Uterus (tissue), 4 donors: ENCODE measurements around the gene TOGARAM2. TPM values are rescaled to one million over a fixed set of nuclear protein-coding genes. Genes with fewer than 3 reads are reported as not detected.

Experiments used
- DNase-seq, 2 donors: peaks; one replicate each; pipeline ENCODE4 v3.0.0-alpha.2; 2019 to 2020
- H3K27ac ChIP-seq, 2 donors: fragments of 200-600 bp; sonication (generic); 1 replicate in 1 of 2; 2 replicates in 1 of 2; pipeline ENCODE4 v1.5.1; 2016 to 2018
- H3K27me3 ChIP-seq, 2 donors: fragments of 200-600 bp; sonication (generic); one replicate each; pipeline ENCODE4 v1.5.1; 2018 to 2019; ENCODE audit warnings: control low read depth in 1 of 2
- H3K36me3 ChIP-seq, 2 donors: fragments of 200-600 bp; sonication (generic); one replicate each; pipeline ENCODE4 v1.5.1; 2019; ENCODE audit warnings: control low read depth in 1 of 2
- H3K4me1 ChIP-seq, 2 donors: fragments of 200-600 bp; sonication (generic); one replicate each; pipeline ENCODE4 v1.5.1; 2018 to 2019; ENCODE audit warnings: control low read depth in 1 of 2
- H3K4me3 ChIP-seq, 2 donors: fragments of 200-600 bp; sonication (generic); 1 replicate in 1 of 2; 2 replicates in 1 of 2; pipeline ENCODE4 v1.5.1; 2018 to 2019; ENCODE audit warnings: mild to moderate bottlenecking in 1 of 2
- H3K9me3 ChIP-seq, 2 donors: fragments of 200-600 bp; sonication (generic); one replicate each; pipeline ENCODE4 v1.5.1; 2019; ENCODE audit warnings: control low read depth in 1 of 2
- CTCF ChIP-seq, 4 experiments: fragments of 200-600 bp in 2 of 4; fragments of 450-650 bp in 2 of 4; sonication (generic) in 2 of 4; IDR thresholded peaks; one replicate each; pipeline ENCODE4 v1.5.1; 2016 to 2019; ENCODE audit warnings: antibody characterized with exemption in 4 of 4, mild to moderate bottlenecking in 2 of 4, moderate library complexity in 1 of 4
- POLR2A ChIP-seq, 2 donors: fragments of 450-650 bp; IDR thresholded peaks; one replicate each; pipeline ENCODE4 v1.6.1; 2016; ENCODE audit warnings: antibody characterized with exemption in 2 of 2, mild to moderate bottlenecking in 1 of 2, moderate library complexity in 1 of 2
- intact Hi-C: fragments of 100-400 bp; cut with DNase I; formaldehyde crosslinking; loops from one replicate; pipeline ENCODE4 v1.15.1; 2023; ENCODE audit warnings: low total_unique reads
- total RNA-seq, 4 donors: library from RNA; depleted of rRNA in 3 of 4; stranded (reverse); fragments of >200 nt in 3 of 4; gene quantifications; one replicate each; pipeline versions ENCODE4 v1.1.0 to v1.2.4, GENCODE V29; 2014 to 2023
- donor health status: DM: yes; HTN: yes; CAD: no.

Gene TOGARAM2
- total RNA-seq, 4 donors from 2014 or later, result 0.61 to 1.5 TPM; not detected in 2

DNA sequence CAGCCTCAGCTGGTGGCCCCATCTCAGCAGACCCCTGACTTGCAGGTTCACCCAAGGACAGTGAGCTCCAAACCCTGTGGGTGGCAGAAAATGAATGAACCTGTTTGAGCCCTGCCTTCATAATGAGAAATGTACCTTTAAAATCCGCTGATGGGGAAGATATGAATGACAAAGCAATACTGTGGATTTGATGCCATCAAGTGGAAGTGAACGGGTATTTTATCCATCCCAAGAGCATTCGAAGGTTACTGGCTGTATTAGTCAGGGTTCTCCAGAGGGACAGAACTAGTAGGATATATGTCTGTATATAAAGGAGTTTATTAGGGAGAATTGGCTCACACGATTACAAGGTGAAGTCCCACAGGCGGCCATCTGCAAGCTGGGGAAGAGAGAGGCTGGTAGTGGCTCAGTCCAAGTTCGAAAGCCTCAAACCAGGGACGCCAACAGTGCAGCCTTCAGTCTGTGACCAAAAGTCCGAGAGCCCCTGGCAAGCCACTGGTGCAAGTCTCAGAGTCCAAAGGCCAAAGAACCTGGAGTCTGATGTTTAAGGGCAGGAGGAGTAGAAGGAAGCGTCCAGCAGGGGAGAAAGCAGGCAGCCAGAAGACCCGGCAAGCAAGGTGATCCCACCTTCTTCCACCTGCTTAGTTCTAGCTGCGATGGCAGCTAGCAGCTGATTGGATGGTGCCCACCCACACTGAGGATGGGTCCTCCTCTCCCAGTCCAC lies 32.1 kb downstream of the TOGARAM2 start:
- H3K27me3 ChIP-seq, result no peaks in the 10 kb centered on the region
- H3K4me3 ChIP-seq, result no peak overlapping the region
- intact Hi-C loops, result no loop called here
- H3K27ac ChIP-seq, result no peak overlapping the region
- H3K9me3 ChIP-seq, result no peaks in the 10 kb centered on the region
- no peaks in the 10 kb centered on the region for H3K36me3 ChIP-seq
- DNase-seq, result no peak
- TF ChIP-seq CTCF (IDR thresholded peaks at IDR 0.05), result no peak
- no peak for TF ChIP-seq POLR2A (IDR thresholded peaks at IDR 0.05)
- H3K4me1 ChIP-seq, result peaks cover 0 to 14% of the 10 kb centered on the region in 2 donors

GRCh38 chr2:29014331-29014730 lies 33.2 kb downstream of the TOGARAM2 start:
- Histone ChIP-seq H3K4me3 (no peak overlapping the region), H3K4me1 (peaks cover 0 to 14% of the 10 kb centered on the region in 2 donors), H3K9me3 (no peaks in the 10 kb centered on the region), H3K27me3 (no peaks in the 10 kb centered on the region), H3K36me3 (no peaks in the 10 kb centered on the region), H3K27ac (no peak overlapping the region)
- no peak for TF ChIP-seq POLR2A (IDR thresholded peaks at IDR 0.05)
- no peak for TF ChIP-seq CTCF (IDR thresholded peaks at IDR 0.05)
- DNase-seq, result no peak
- intact Hi-C loops, result no loop called here

GRCh38 chr2:29014811-29015421 lies 33.8 kb downstream of the TOGARAM2 start:
- no peaks in the 10 kb centered on the region for H3K36me3 ChIP-seq
- H3K9me3 ChIP-seq, result no peaks in the 10 kb centered on the region
- no peaks in the 10 kb centered on the region for H3K27me3 ChIP-seq
- peaks cover 0 to 14% of the 10 kb centered on the region in 2 donors for H3K4me1 ChIP-seq
- H3K27ac ChIP-seq, result no peak overlapping the region
- TF ChIP-seq CTCF (IDR thresholded peaks at IDR 0.05), result no peak
- TF ChIP-seq POLR2A (IDR thresholded peaks at IDR 0.05), result no peak
- intact Hi-C loops, result no loop called here
- no peak for DNase-seq
- H3K4me3 ChIP-seq, result no peak overlapping the region

DNA sequence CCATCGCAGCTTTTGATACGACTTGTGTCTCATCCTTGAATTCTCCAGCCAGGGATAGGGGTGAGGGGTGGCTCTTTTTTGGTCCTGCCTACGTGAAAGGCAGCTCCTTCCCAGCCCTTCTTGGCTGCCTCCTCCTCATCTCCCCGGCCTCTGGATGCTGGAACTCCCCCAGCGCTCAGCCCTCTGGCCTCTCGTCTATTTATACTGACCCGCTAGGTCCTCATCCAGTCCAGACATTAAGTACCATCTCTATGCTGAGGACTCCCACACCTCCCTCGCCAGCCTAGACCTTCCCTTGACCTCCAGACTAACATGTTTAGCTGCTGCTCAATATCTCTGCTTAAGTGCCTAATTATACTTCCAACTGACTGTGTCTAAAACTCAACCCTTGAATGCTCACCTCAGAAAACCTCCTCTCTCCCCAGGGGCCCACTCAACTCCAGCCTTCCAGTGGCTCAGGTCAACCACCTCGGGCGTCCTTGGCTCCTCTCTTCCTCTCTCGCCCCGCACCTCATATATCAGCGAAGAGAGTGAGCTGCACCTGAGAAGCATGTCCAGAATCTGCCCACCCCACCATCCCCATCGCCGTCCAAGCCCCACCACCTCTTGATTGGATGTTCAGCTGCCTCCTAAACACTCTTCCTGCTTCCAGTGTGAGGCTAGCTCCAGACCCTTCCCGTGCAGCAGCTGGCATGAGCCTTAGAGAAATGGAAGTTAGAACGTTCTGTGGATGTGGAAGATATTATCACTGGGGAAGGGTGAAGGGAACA lies 34.8 kb downstream of the TOGARAM2 start:
- no peak for DNase-seq
- H3K27ac ChIP-seq, result peak overlapping the region; percentile 21 to 24
- no peaks in the 10 kb centered on the region for H3K27me3 ChIP-seq
- intact Hi-C loops, result no loop called here
- no peaks in the 10 kb centered on the region for H3K9me3 ChIP-seq
- H3K4me3 ChIP-seq, result no peak overlapping the region
- TF ChIP-seq POLR2A (IDR thresholded peaks at IDR 0.05) (no peak), CTCF (IDR thresholded peaks at IDR 0.05) (no peak)
- H3K4me1 ChIP-seq, result peaks cover 0 to 11% of the 10 kb centered on the region in 2 donors
- no peaks in the 10 kb centered on the region for H3K36me3 ChIP-seq

DNA sequence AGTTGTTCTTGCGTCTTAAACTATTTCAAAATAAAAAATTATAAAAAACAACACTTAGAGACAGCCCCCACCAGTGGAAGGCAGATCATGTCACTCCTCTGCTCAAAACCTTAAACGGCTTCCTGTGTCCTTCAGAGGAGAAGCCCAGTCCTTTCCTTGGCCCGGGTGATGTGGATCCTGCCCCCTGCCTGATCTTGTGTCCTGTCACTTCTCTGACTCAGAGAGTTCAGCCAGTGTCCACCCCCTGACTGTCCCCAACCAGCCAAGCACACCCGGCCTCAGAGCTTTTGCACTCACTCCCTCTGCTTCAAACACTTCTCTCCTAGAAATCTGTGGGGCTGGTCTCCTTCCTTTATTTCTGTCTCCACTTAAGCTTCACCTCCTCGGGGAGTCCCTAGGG lies 35.4 kb downstream of the TOGARAM2 start:
- Histone ChIP-seq H3K36me3 (no peaks in the 10 kb centered on the region), H3K9me3 (no peaks in the 10 kb centered on the region), H3K27ac (peak overlapping the region; percentile 18 to 21), H3K4me3 (no peak overlapping the region), H3K27me3 (no peaks in the 10 kb centered on the region), H3K4me1 (peaks cover 0 to 9% of the 10 kb centered on the region in 2 donors)
- DNase-seq, result no peak
- intact Hi-C loops, result no loop called here
- TF ChIP-seq POLR2A (IDR thresholded peaks at IDR 0.05) (no peak), CTCF (IDR thresholded peaks at IDR 0.05) (no peak)
